ENCODE data around the gene YDJC.
"Not testable (repeated sequence)": the region's sequence is repeated elsewhere in the genome, so short reads cannot be mapped to it uniquely, and the experiment has no call there.

The YDJC gene

GRCh38 chr22:21645513-21645912 lies 15.7 kb upstream of the YDJC start:
- ATAC-seq (replicated peaks; ENCODE audit: extremely low read depth, poor library complexity, severe bottlenecking); DNase-seq (ENCODE audit: low spot score in 2 of 2); H3K4me3 Mint-ChIP-seq; H3K27me3 Mint-ChIP-seq; H3K9me3 Mint-ChIP-seq; H3K27ac Mint-ChIP-seq (ENCODE audit: low read depth): not testable (repeated sequence)
- Mint-ChIP-seq H3K4me1 (peaks cover 31% of the 10 kb centered on the region), H3K36me3 (ENCODE audit: insufficient read depth) (peaks cover 25% of the 10 kb centered on the region)

- H3K27me3 Mint-ChIP-seq, result no peaks in the 10 kb centered on the region
- peak overlapping the region; percentile 72 for H3K4me3 Mint-ChIP-seq
- peaks cover 31% of the 10 kb centered on the region for H3K4me1 Mint-ChIP-seq
- H3K27ac Mint-ChIP-seq (ENCODE audit: low read depth), result peak overlapping the region; percentile 63
- H3K36me3 Mint-ChIP-seq (ENCODE audit: insufficient read depth), result peaks cover 22% of the 10 kb centered on the region
- no peak for ATAC-seq (replicated peaks; ENCODE audit: extremely low read depth, poor library complexity, severe bottlenecking)
- no peaks in the 10 kb centered on the region for H3K9me3 Mint-ChIP-seq
- DNase-seq (ENCODE audit: low spot score in 2 of 2), result no peak
These were observed 13.9 kb upstream of the YDJC start for GRCh38 chr22:21643533-21644357.

GRCh38 chr22:21642584-21643448 lies 13.0 kb upstream of the YDJC start:
- H3K9me3 Mint-ChIP-seq, result no peaks in the 10 kb centered on the region
- ATAC-seq (replicated peaks; ENCODE audit: extremely low read depth, poor library complexity, severe bottlenecking) (no peak), DNase-seq (ENCODE audit: low spot score in 2 of 2) (no peak)
- H3K4me3 Mint-ChIP-seq, result peak overlapping the region; percentile 72
- peaks cover 31% of the 10 kb centered on the region for H3K4me1 Mint-ChIP-seq
- H3K27me3 Mint-ChIP-seq, result no peaks in the 10 kb centered on the region
- peak overlapping the region; percentile 63 for H3K27ac Mint-ChIP-seq (ENCODE audit: low read depth)
- H3K36me3 Mint-ChIP-seq (ENCODE audit: insufficient read depth), result peaks cover 20% of the 10 kb centered on the region

GRCh38 chr22:21641789-21642583 lies 12.2 kb upstream of the YDJC start, which contains the start of gene SDF2L1:
Gene SDF2L1 (plus strand): TSS chr22:21642302. CDS start chr22:21642337, 35 bp downstream.
- ATAC-seq (replicated peaks; ENCODE audit: extremely low read depth, poor library complexity, severe bottlenecking) (peak; percentile 99), DNase-seq (ENCODE audit: low spot score in 2 of 2) (peak; percentile 95 to 98)
- H3K4me3 Mint-ChIP-seq, result peak within 1 kb of the TSS; percentile 72
- peak within 1 kb of the TSS; percentile 63 for H3K27ac Mint-ChIP-seq (ENCODE audit: low read depth)
- peaks cover 31% of the 10 kb centered on the region for H3K4me1 Mint-ChIP-seq
- H3K9me3 Mint-ChIP-seq, result no peaks in the 10 kb centered on the region
- H3K27me3 Mint-ChIP-seq, result no peaks in the 10 kb centered on the region
- H3K36me3 Mint-ChIP-seq (ENCODE audit: insufficient read depth), result peaks cover 20% of the 10 kb centered on the region

- Mint-ChIP-seq H3K27ac (ENCODE audit: low read depth) (peak overlapping the region; percentile 63), H3K27me3 (no peaks in the 10 kb centered on the region), H3K4me3 (peak overlapping the region; percentile 72), H3K36me3 (ENCODE audit: insufficient read depth) (peaks cover 16% of the 10 kb centered on the region), H3K9me3 (no peaks in the 10 kb centered on the region), H3K4me1 (peaks cover 25% of the 10 kb centered on the region)
- DNase-seq (ENCODE audit: low spot score in 2 of 2) (no peak), ATAC-seq (replicated peaks; ENCODE audit: extremely low read depth, poor library complexity, severe bottlenecking) (no peak)
These were observed 11.6 kb upstream of the YDJC start for GRCh38 chr22:21641417-21641788.

- peaks cover 16% of the 10 kb centered on the region for H3K36me3 Mint-ChIP-seq (ENCODE audit: insufficient read depth)
- no peaks in the 10 kb centered on the region for H3K27me3 Mint-ChIP-seq
- H3K27ac Mint-ChIP-seq (ENCODE audit: low read depth), result no peak overlapping the region
- no peaks in the 10 kb centered on the region for H3K9me3 Mint-ChIP-seq
- no peak overlapping the region for H3K4me3 Mint-ChIP-seq
- DNase-seq (ENCODE audit: low spot score in 2 of 2) (no peak), ATAC-seq (replicated peaks; ENCODE audit: extremely low read depth, poor library complexity, severe bottlenecking) (no peak)
- peaks cover 22% of the 10 kb centered on the region for H3K4me1 Mint-ChIP-seq
These were observed 11.0 kb upstream of the YDJC start for GRCh38 chr22:21640810-21641209.

GRCh38 chr22:21639359-21639758 lies 9.5 kb upstream of the YDJC start:
- H3K27me3 Mint-ChIP-seq, result no peaks in the 10 kb centered on the region

GRCh38 chr22:21637450-21637849 lies 7.6 kb upstream of the YDJC start:
- ATAC-seq (replicated peaks; ENCODE audit: extremely low read depth, poor library complexity, severe bottlenecking); H3K4me3 Mint-ChIP-seq: not testable (repeated sequence)

More at GRCh38 chr22:21639359-21639758, 9.5 kb upstream of the YDJC start:
- no peaks in the 10 kb centered on the region for H3K9me3 Mint-ChIP-seq
- H3K4me1 Mint-ChIP-seq, result peaks cover 22% of the 10 kb centered on the region
- H3K27ac Mint-ChIP-seq (ENCODE audit: low read depth), result no peak overlapping the region
- no peak overlapping the region for H3K4me3 Mint-ChIP-seq
- DNase-seq (ENCODE audit: low spot score in 2 of 2), result no peak
- H3K36me3 Mint-ChIP-seq (ENCODE audit: insufficient read depth), result peaks cover 10% of the 10 kb centered on the region
- ATAC-seq (replicated peaks; ENCODE audit: extremely low read depth, poor library complexity, severe bottlenecking), result no peak

GRCh38 chr22:21636629-21637218 lies 6.9 kb upstream of the YDJC start:
- no peak for DNase-seq (ENCODE audit: low spot score in 2 of 2)

More at GRCh38 chr22:21637450-21637849, 7.6 kb upstream of the YDJC start:
- H3K27ac Mint-ChIP-seq (ENCODE audit: low read depth); DNase-seq (ENCODE audit: low spot score in 2 of 2); H3K36me3 Mint-ChIP-seq (ENCODE audit: insufficient read depth); H3K9me3 Mint-ChIP-seq; H3K4me1 Mint-ChIP-seq; H3K27me3 Mint-ChIP-seq: not testable (repeated sequence)

GRCh38 chr22:21635771-21636510 lies 6.1 kb upstream of the YDJC start:
- peaks cover 4% of the 10 kb centered on the region for H3K4me1 Mint-ChIP-seq
- peaks cover 3% of the 10 kb centered on the region for H3K36me3 Mint-ChIP-seq (ENCODE audit: insufficient read depth)
- no peak overlapping the region for H3K27ac Mint-ChIP-seq (ENCODE audit: low read depth)
- no peak for DNase-seq (ENCODE audit: low spot score in 2 of 2)
- no peak for ATAC-seq (replicated peaks; ENCODE audit: extremely low read depth, poor library complexity, severe bottlenecking)
- no peak overlapping the region for H3K4me3 Mint-ChIP-seq
- no peaks in the 10 kb centered on the region for H3K9me3 Mint-ChIP-seq
- no peaks in the 10 kb centered on the region for H3K27me3 Mint-ChIP-seq

More at GRCh38 chr22:21636629-21637218, 6.9 kb upstream of the YDJC start:
- no peaks in the 10 kb centered on the region for H3K9me3 Mint-ChIP-seq
- H3K4me3 Mint-ChIP-seq, result no peak overlapping the region
- no peak overlapping the region for H3K27ac Mint-ChIP-seq (ENCODE audit: low read depth)
- ATAC-seq (replicated peaks; ENCODE audit: extremely low read depth, poor library complexity, severe bottlenecking), result no peak
- peaks cover 2% of the 10 kb centered on the region for H3K4me1 Mint-ChIP-seq
- H3K36me3 Mint-ChIP-seq (ENCODE audit: insufficient read depth), result no peaks in the 10 kb centered on the region
- no peaks in the 10 kb centered on the region for H3K27me3 Mint-ChIP-seq

GRCh38 chr22:21634844-21635243 lies 5.0 kb upstream of the YDJC start:
- DNase-seq (ENCODE audit: low spot score in 2 of 2), result no peak
- H3K27ac Mint-ChIP-seq (ENCODE audit: low read depth), result no peak overlapping the region
- ATAC-seq (replicated peaks; ENCODE audit: extremely low read depth, poor library complexity, severe bottlenecking), result no peak
- H3K4me3 Mint-ChIP-seq, result no peak overlapping the region
- peaks cover 4% of the 10 kb centered on the region for H3K4me1 Mint-ChIP-seq
- H3K36me3 Mint-ChIP-seq (ENCODE audit: insufficient read depth), result peaks cover 5% of the 10 kb centered on the region
- H3K9me3 Mint-ChIP-seq, result no peaks in the 10 kb centered on the region
- no peaks in the 10 kb centered on the region for H3K27me3 Mint-ChIP-seq
